ENCODE results near the gene UAP1L1. TPM values are rescaled to one million over a fixed set of nuclear protein-coding genes. Genes with fewer than 3 reads are reported as not detected.
A peak's percentile ranks its signal among the peaks of the same experiment; 100 is the strongest.

The UAP1L1 gene
- polyA plus RNA-seq, 2 of the 4 experiments (the other 2 are of a cell fraction), result 1.2 to 7.8 TPM

DNA sequence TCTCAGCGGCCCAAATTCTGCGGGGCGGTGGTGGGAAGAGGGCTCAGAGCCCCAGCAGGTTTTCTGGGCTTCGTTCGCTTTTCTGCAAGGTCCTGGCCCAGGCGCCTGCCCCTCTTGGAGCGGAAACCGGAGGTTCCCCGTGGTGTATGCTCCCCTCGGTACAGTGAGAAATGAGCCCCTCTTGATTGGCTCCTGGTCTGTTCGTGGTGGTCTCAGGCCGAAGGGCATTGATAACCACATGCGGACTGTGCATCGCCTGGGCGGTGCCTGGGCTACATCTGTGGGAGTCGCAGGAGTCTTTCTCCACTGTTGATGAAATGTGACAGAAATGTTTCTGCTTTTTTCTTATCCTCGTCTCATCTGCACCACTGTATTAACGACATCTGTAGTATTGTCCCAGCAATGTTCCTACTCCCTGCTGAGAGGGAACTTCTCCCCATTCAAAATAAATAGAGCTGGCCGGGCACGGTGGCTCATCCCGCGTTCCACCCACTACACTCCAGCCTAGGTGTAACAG is 10.2 kb downstream of the UAP1L1 start:
- H3K4me1 ChIP-seq, result peaks cover 41% of the 10 kb centered on the region
- ChIA-PET POLR2A (interaction anchor here (0.6 to 2.5 kb wide), 13 partner anchors 10 to 153 kb away, joined by 3 to 19 read pairs (median 4); partner anchors contain the start of genes DPP7, SAPCD2, TPRN and TUBB4B), CTCF (interaction anchor here (1.0 to 24.0 kb wide), 16 partner anchors 9 to 150 kb away, joined by 3 to 321 read pairs (median 7); partner anchors contain the start of genes NPDC1, RNF224, SAPCD2 and UAP1L1)
- H3K27ac ChIP-seq, result peak overlapping the region; percentile 89 to 92
- DNase-seq (ENCODE audit: low read depth in 1 of 2, low spot score in 1 of 2) (no peak), FAIRE-seq (no peak), ATAC-seq (no peak)
- no peaks in the 10 kb centered on the region for H3K9me3 ChIP-seq
- TF ChIP-seq ZC3H11A (IDR thresholded peaks at IDR 0.05) (no peak), FOXS1 (CRISPR knock-in tag; IDR thresholded peaks at IDR 0.05) (no peak), POLR2AphosphoS2 (conservative IDR thresholded peaks at IDR 0.05; ENCODE audit: low read length) (no peak), MAX (IDR thresholded peaks at IDR 0.05) (no peak), TP53 (CRISPR knock-in tag; IDR thresholded peaks at IDR 0.05) (no peak), MYC (IDR thresholded peaks at IDR 0.05; ENCODE audit: borderline replicate concordance, low read length) (no peak), MAZ (IDR thresholded peaks at IDR 0.05; ENCODE audit: borderline replicate concordance, low read depth, low read length) (no peak), CHD4 (IDR thresholded peaks at IDR 0.05; ENCODE audit: borderline replicate concordance) (no peak), KDM5A (IDR thresholded peaks at IDR 0.05) (no peak), ZNF302 (CRISPR knock-in tag; IDR thresholded peaks at IDR 0.05) (no peak), ESRRA (IDR thresholded peaks at IDR 0.05; ENCODE audit: borderline replicate concordance, low read length) (no peak), HMGXB4 (CRISPR knock-in tag; IDR thresholded peaks at IDR 0.05; ENCODE audit: borderline replicate concordance) (no peak), USF2 (IDR thresholded peaks at IDR 0.05) (no peak), NR3C1 (IDR thresholded peaks at IDR 0.05) (no peak), JUNB (IDR thresholded peaks at IDR 0.05) (no peak), SMC3 (IDR thresholded peaks at IDR 0.05) (no peak), BHLHE40 (IDR thresholded peaks at IDR 0.05; ENCODE audit: low read depth, low read length) (no peak)
- H3K4me2 ChIP-seq, result peak overlapping the region; percentile 99
- peak overlapping the region; percentile 82 for H3K4me3 ChIP-seq
- 58% methylated on average over 13 of the region's 22 CpGs for WGBS (ENCODE audit: missing lambda C conversion rate)

DNA sequence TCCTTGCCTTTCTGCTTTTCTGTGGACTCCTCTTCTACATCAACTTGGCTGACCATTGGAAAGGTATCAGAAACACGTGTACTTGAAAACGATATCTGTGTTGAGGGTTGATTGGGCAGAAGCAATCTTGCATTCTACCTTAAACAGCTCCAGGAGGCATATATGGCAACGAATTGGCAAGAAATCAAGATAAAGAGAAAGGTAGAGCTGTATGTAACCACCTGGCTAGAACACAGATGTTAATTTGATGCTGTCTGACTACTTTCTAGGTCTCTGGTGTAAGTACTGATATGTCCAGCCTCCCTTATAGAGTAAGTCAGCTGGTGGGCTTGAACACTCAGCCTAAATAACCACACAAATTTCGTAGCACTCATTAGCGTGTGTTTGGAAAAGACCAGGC is 10.8 kb downstream of the UAP1L1 start:
- Histone ChIP-seq H3K9me3 (no peaks in the 10 kb centered on the region), H3K4me1 (peaks cover 34% of the 10 kb centered on the region), H3K4me2 (peak overlapping the region; percentile 99), H3K4me3 (no peak overlapping the region), H3K27ac (no peak overlapping the region)
- ChIA-PET CTCF (interaction anchor here (0.9 to 24.0 kb wide), 12 partner anchors 12 to 149 kb away, joined by 3 to 321 read pairs (median 5); partner anchors contain the start of genes NPDC1, RNF224 and SAPCD2), POLR2A (interaction anchor here (1.9 kb wide), 1 partner anchor 25 kb away, joined by 4 read pairs; no protein-coding TSS in a partner anchor)
- no peak for FAIRE-seq
- WGBS (ENCODE audit: missing lambda C conversion rate), result 85% methylated on average over 5 of the region's 5 CpGs
- no peak for TF ChIP-seq USF2 (IDR thresholded peaks at IDR 0.05)
- no peak for TF ChIP-seq EHMT2 (IDR thresholded peaks at IDR 0.05; ENCODE audit: low read depth)
- TF ChIP-seq POLR2A (IDR thresholded peaks at IDR 0.05; ENCODE audit: low read length), result no peak
- TF ChIP-seq SREBF2 (IDR thresholded peaks at IDR 0.05), result no peak
- no peak for TF ChIP-seq HOXA7 (CRISPR knock-in tag; IDR thresholded peaks at IDR 0.05)
- TF ChIP-seq JUNB (IDR thresholded peaks at IDR 0.05), result no peak
- TF ChIP-seq HMGXB4 (CRISPR knock-in tag; IDR thresholded peaks at IDR 0.05; ENCODE audit: borderline replicate concordance), result no peak
- no peak for TF ChIP-seq ZSCAN20 (CRISPR knock-in tag; IDR thresholded peaks at IDR 0.05)
- no peak for TF ChIP-seq CHD2 (IDR thresholded peaks at IDR 0.05; ENCODE audit: low read length, partially characterized antibody)
- TF ChIP-seq RCOR1 (IDR thresholded peaks at IDR 0.05; ENCODE audit: low read depth, low read length), result no peak
- no peak for TF ChIP-seq NPAS2 (CRISPR knock-in tag; IDR thresholded peaks at IDR 0.05; ENCODE audit: borderline replicate concordance)
- TF ChIP-seq EP300 (IDR thresholded peaks at IDR 0.05), result no peak
- no peak for ATAC-seq
- no peak for DNase-seq (ENCODE audit: low read depth in 1 of 2, low spot score in 1 of 2)

Measured in A549 (cell line).